Medulla oblongata (tissue), 1 donor: Measurements from ENCODE around the gene CCDC191.

ENCODE experiments used
- DNase-seq: peaks from one replicate; pipeline ENCODE4 v3.0.0-alpha.2; 2015; ENCODE audit errors: extremely low spot score

CCDC191 gene

DNA sequence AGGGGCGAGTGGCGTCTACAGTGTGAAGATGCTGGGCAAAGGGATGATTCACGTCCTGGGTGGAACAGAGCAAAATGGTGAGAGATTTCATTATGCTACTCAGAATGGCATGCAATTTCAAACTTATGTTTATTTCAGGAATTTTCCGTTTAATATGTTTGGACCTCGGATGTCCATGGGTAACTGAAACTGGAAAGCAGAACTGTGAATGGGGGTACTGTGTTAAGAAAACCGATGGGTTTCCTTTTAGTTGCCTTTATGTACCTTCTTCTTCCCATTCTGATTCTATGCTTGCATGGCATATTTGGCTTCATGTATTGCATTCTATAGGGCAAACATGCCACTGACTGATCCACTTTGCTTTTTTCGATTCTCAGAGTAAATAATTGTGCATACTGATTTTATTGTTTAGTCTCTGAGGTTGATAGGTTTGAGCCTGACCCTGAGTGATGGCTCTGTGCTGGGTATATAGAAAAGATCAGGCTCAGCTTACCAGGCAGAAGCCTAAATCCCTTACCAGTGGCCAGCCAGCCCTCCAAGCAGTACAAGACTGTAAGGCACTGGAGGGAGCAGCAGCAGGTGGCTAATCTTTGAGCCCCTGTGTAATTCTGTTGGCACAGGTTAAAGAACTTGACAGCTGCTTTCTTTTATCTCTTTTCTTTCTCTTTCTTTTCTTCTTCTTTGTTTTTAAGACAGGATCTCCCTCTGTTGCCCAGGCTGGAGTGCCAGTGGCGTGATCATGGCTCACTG is 4.8 kb upstream of the CCDC191 start:
- no peak for DNase-seq

DNA sequence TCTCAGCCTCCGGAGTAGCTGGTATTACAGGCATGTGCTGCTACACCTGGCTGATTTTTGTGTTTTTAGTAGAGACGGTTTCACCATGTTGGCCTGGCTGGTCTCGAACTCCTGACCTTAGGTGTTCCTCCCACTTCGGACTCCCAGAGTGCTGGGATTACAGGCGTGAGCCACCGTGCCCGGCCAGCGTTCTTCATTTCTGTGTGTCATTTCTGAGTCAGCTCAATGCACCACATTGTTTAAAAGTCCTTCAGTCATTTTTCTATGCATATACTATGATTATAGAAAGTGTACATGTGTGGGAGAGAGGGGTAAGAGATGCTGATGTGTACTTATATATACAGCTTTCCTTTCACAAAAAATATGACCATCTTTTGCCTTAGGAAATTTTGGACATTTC is 2.3 kb upstream of the CCDC191 start:
- DNase-seq: no peak

DNA sequence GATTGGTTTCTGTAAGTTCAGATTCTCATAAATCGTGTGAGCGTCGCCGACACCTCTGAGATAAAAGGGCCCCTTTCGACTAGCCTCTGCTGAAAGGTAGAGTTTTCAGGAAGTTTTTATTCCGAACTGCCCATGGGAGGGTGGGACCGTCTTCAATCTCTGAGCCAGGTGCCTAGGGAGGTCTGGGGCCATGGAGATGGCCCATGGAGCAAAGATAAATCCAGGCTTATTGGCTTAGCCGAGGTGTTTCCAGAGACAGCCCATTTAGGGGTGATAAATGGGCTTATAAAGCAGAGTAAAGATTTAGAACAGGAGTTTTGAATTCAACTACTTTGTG is 653 bp upstream of the CCDC191 start:
- DNase-seq: no peak

- no peak for DNase-seq
Measured at GRCh38 chr3:114052216-114052615, 4.1 kb downstream of the CCDC191 start.

DNA sequence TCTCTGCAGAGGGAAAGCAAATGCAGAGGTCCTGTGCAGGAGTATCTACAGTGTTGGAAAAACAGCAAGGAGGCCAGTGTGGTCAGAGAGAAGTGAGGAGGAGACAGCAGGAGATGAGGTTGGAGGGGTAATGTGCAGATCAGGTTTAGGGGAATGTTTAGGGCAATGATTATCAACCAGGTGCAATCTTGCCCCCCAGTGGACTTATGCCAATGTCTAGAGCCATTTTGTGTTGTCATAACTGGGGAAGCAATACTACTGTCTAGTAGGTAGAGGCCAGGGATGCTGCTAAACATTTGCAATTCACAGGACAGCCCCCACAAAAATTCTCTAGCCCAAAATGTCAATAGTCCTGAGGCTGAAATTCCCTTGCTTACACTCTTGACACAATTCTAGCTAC is 13.1 kb downstream of the CCDC191 start:
- DNase-seq: no peak

- DNase-seq: no peak
Measured at GRCh38 chr3:114035896-114036295, 20.4 kb downstream of the CCDC191 start.

DNA sequence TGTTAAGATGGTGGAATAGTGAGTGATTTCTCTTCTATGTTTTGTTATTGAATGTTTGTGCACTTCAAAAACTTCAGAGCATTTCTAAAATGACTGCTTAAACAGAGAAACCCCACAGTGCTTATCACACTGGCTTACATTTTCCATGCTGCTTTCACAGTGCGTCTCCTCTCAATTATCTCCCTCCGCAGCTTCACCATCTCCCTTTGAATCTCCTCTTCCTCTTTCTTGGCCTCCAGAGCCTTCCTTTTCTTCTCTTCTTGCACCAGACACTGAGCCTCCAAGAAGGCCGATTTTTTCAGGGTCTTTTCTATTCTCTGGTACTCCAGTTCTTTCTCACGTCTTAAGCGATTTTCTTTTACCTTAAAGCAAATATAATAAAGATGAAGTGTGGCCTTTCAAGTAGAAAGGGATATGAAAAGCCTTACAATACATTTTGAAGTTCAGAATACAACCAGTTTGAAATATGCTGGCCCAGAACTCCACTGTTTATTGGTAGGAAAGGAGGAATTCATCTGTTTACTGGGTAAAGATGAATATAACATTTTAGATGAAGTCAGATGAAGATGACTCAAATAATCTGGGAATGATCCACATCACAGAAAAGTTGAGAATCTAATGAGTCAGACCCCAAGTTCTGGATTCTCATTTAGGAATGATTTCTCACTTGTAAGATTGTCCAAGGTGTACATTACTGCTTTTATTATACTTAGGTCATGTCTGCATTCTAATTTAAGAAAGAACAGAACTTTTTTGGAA is 21.4 kb downstream of the CCDC191 start:
- DNase-seq: no peak

GRCh38 chr3:114034211-114034610 is 22.1 kb downstream of the CCDC191 start:
- no peak for DNase-seq

DNA sequence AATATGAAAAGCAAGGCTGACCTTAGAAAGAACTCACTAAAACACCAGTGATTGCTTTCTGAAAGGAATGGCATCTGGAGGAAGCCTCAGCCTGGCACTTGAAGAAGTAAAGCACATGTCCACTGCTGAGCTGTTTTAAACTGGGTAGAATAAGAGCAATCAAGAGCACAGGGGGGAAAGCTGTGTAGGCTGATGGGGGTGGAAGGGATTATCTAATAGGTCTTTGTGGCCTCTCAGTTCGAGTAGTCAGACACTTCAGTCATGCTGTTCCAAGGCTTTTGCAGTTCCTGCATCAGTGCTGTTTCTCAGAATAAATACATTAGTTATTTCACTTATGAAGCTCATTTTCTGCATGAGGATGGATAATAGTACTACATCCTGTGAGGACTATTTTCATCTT is 22.6 kb downstream of the CCDC191 start:
- no peak for DNase-seq

DNA sequence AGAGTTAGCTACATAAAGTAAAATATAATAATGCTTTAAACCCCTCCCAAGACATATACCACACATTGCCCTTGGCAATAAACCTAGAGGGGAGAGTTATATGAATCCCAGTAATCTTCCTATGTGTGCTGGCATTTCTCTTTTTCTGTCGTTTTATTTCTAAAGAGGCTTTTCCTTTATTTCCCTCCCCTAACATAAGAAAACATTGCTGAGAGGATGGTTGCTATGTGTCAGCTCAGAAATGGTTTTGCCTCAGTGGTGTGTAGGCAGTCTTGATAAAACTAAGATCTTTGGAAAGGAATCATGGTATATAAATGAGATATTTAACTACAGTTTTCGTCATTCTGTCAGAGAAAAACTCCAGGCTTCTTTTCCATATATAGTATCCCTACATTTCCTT is 30.0 kb downstream of the CCDC191 start:
- no peak for DNase-seq

DNA sequence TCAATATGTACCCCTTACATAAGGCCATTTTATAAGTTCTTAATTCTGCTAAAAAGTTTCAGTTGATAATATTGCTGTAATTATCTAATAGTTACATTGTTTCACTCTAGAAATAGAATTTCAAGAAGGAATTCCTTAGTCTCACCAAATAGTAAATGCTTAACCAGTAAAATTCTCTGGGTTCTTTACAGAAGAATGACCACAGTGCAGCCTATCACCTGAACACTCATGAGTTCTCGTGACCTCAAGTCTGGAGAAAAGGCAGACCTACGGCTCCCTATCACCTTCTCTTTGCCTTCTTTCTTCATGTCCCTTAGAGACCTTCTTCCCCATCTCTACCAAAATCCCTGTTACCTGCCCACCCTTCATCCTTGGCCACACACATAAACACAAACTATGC is 30.9 kb downstream of the CCDC191 start:
- DNase-seq: no peak

GRCh38 chr3:114022145-114022802 is 34.1 kb downstream of the CCDC191 start:
- DNase-seq: no peak

GRCh38 chr3:114020907-114021306 is 35.4 kb downstream of the CCDC191 start:
- DNase-seq: no peak

DNA sequence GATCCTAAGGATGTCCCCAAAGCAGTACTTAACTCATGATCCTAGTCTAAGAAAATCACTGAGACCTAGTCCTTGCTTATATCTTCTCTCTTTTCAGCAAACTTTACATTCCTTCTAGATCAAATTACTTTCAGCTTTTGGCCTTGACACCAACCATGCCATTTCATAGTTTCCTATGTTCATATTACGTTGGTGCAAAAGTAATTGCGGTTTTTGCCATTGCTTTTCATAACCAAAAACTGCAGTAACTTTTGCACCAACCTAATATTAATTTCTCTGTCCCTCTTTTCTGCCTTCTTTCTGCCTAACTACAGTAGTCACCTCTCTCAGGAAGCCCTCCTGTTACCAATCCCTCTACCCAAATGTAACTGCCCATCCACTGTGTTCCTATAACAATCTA is 36.8 kb downstream of the CCDC191 start:
- no peak for DNase-seq

- no peak for DNase-seq
Measured at GRCh38 chr3:114014211-114014610, 42.1 kb downstream of the CCDC191 start.

- DNase-seq: no peak
Measured at GRCh38 chr3:114011059-114011797, 45.1 kb downstream of the CCDC191 start.

- no peak for DNase-seq
Measured at GRCh38 chr3:114005481-114005880, 50.8 kb downstream of the CCDC191 start.

DNA sequence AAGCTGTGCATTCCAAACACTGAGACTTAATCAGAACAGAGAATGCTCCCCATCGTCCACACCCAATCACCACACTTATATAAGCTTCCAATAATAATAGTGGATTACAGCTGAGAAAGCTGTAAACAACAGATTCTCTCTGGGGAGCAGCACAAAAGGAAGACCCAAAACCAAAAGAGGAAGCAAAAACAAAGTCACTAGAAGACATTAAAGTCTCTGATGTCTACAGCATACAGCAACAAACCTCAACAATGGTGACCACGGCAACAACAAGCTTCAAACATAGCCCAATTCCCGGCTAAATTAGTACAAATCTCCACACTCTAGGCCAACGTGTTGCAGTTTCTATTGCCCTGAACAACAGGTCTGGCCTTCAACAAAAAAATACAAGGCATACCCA is 70.8 kb downstream of the CCDC191 start:
- DNase-seq: no peak

- no peak for DNase-seq
Measured at GRCh38 chr3:113983544-113983943, 72.8 kb downstream of the CCDC191 start.

DNA sequence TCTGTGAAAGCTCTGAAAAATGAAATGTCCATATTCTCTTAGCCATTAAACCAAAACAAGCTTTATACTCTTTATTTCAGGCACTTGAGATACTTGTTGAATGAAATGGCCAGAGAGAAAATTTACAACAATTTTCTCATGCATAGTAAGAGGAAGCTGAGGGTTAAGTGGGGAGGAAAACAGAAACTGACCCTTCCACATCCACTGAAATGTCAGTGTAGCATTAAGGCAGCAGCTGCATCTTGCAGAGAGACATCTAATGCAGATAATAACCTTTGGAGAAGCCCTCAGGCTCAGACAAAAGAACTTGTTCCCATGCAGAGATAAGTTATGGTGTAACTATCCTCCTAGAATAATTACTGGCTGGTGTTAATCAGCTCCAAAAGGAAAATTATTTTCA is 74.5 kb downstream of the CCDC191 start:
- no peak for DNase-seq

DNA sequence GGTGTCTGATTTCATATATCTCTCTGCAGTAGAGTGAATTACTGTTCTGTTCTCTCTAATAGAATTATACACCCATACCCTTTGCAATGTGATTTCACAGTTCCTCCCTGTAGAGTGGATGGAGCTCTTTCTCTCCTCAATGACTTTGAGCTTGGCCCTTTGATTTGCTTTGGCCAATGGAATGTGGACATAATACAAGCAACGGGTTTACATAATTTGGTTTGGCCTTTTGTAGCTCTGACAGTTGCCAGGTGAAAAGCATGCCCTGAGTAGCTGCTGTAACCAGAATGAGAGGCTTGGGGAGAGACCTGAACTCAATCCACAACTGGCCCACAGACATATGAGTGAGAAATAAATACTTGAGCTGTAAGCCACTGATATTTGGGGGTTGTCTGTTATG is 76.4 kb downstream of the CCDC191 start:
- DNase-seq: no peak

DNA sequence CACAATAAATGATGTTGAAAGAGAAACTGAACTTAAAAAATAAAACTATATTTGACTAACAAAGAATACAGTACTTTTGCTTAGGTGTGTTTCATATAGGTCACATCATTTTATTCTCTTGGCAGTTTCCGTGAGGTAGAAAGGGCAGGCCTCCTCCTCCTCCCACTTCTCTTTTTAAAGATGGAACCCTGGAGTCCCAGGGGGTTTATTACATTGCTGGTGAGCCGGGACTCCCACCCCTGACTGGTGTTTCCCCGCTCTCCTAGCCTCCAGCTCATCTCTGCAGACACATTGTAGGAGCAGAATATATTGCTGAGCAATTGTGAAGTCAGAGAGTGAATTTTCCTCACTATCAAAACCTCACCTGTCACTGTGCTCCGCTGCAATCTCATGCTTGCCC is 78.5 kb downstream of the CCDC191 start:
- no peak for DNase-seq
